G401.6 (cell line): ENCODE data around the gene GCN1.
"Not testable (repeated sequence)": the region's sequence is repeated elsewhere in the genome, so short reads cannot be mapped to it uniquely, and the experiment has no call there.

Experiments
- FAIRE-seq: peaks from 2 replicates; lab custom pipeline; 2012; peaks lifted over from hg19 to GRCh38; lab: Jason Lieb, UNC

GCN1 gene

GRCh38 chr12:120213182-120213581 is 18.7 kb upstream of the GCN1 start:
- not testable (repeated sequence) for FAIRE-seq

GRCh38 chr12:120212301-120212700 is 17.8 kb upstream of the GCN1 start:
- no peak for FAIRE-seq

- no peak for FAIRE-seq
Observed at GRCh38 chr12:120211904-120212283, 17.4 kb upstream of the GCN1 start.

GRCh38 chr12:120211243-120211903 is 16.9 kb upstream of the GCN1 start:
- FAIRE-seq: no peak

- FAIRE-seq: no peak
Observed at GRCh38 chr12:120209851-120210250, 15.3 kb upstream of the GCN1 start.

- no peak for FAIRE-seq
Observed at GRCh38 chr12:120207227-120207626, 12.7 kb upstream of the GCN1 start.

- not testable (repeated sequence) for FAIRE-seq
Observed at GRCh38 chr12:120206781-120207180, 12.3 kb upstream of the GCN1 start.

- FAIRE-seq: no peak
Observed at GRCh38 chr12:120206228-120206627, 11.7 kb upstream of the GCN1 start.

GRCh38 chr12:120204171-120204570 is 9.7 kb upstream of the GCN1 start:
- no peak for FAIRE-seq

- FAIRE-seq: no peak
Observed at GRCh38 chr12:120200364-120200800, 5.9 kb upstream of the GCN1 start.

GRCh38 chr12:120199595-120200306 is 5.2 kb upstream of the GCN1 start:
- FAIRE-seq: no peak

GRCh38 chr12:120199025-120199424 is 4.5 kb upstream of the GCN1 start:
- no peak for FAIRE-seq

- FAIRE-seq: no peak
Observed at GRCh38 chr12:120197542-120197887, 3.0 kb upstream of the GCN1 start.

- FAIRE-seq: not testable (repeated sequence)
Observed at GRCh38 chr12:120196817-120197541, 2.5 kb upstream of the GCN1 start.

- no peak for FAIRE-seq
Observed at GRCh38 chr12:120196363-120196762, 1.8 kb upstream of the GCN1 start.

GRCh38 chr12:120194226-120194533 is 335 bp downstream of the GCN1 start:
- no peak for FAIRE-seq

GRCh38 chr12:120193286-120193685 is 1.2 kb downstream of the GCN1 start:
- not testable (repeated sequence) for FAIRE-seq

GRCh38 chr12:120190985-120191480 is 3.5 kb downstream of the GCN1 start:
- FAIRE-seq: no peak

GRCh38 chr12:120190386-120190785 is 4.1 kb downstream of the GCN1 start:
- FAIRE-seq: no peak

- FAIRE-seq: no peak
Observed at GRCh38 chr12:120186654-120187053, 7.9 kb downstream of the GCN1 start.

- FAIRE-seq: no peak
Observed at GRCh38 chr12:120183211-120183631, 11.3 kb downstream of the GCN1 start.

- FAIRE-seq: no peak
Observed at GRCh38 chr12:120181991-120182631, 12.4 kb downstream of the GCN1 start.

GRCh38 chr12:120180975-120181374 is 13.5 kb downstream of the GCN1 start:
- no peak for FAIRE-seq
